Uterus (tissue), 2 donors: Measurements from ENCODE around the gene LPP.

ENCODE experiments used
- POLR2A ChIP-seq, 2 donors: fragments of 450-650 bp; IDR thresholded peaks; one replicate each; pipeline ENCODE4 v1.6.1; 2016; ENCODE audit warnings: antibody characterized with exemption in 2 of 2, mild to moderate bottlenecking in 1 of 2, moderate library complexity in 1 of 2
- TF ChIP-seq, protein P1 (sequence below), 4 experiments: fragments of 200-600 bp in 2 of 4; fragments of 450-650 bp in 2 of 4; sonication (generic) in 2 of 4; IDR thresholded peaks; one replicate each; pipeline ENCODE4 v1.5.1; 2016 to 2019; ENCODE audit warnings: antibody characterized with exemption in 4 of 4, mild to moderate bottlenecking in 2 of 4, moderate library complexity in 1 of 4

DNA sequence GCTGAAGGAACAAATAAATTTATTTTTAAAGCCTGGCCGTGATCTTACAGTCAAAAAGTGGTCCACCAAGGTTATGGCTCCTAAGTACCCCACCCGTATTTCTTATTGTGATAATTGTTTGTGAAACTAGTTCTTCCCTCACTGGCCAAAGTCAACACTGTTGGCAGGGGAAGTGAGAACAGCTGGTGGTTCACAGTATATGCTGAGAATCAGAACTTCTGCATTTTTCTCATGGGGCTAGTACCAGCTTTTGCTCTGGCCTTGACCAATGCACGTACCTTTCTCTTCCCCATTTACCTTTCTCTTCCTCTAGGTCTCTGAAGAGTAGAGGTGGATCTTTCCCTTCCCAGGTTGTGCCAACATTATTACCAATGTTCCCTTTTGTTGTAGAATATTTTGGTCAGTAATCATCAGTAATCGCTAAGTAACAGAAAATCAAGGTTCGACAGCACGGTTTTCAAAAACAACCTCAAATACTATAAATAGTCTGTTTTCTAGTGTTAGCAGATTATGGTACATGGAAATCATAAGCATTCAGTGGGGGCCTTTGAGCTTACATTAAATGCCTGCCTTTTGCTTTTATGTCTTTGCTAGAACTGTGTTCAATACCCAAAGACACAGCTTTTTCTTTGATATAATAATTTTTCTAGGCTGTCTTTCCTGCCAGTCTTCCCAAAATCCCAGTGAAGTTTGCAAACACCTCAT lies 268.0 kb downstream of the LPP start:
- TF ChIP-seq, protein P1, sequence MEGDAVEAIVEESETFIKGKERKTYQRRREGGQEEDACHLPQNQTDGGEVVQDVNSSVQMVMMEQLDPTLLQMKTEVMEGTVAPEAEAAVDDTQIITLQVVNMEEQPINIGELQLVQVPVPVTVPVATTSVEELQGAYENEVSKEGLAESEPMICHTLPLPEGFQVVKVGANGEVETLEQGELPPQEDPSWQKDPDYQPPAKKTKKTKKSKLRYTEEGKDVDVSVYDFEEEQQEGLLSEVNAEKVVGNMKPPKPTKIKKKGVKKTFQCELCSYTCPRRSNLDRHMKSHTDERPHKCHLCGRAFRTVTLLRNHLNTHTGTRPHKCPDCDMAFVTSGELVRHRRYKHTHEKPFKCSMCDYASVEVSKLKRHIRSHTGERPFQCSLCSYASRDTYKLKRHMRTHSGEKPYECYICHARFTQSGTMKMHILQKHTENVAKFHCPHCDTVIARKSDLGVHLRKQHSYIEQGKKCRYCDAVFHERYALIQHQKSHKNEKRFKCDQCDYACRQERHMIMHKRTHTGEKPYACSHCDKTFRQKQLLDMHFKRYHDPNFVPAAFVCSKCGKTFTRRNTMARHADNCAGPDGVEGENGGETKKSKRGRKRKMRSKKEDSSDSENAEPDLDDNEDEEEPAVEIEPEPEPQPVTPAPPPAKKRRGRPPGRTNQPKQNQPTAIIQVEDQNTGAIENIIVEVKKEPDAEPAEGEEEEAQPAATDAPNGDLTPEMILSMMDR (IDR thresholded peaks at IDR 0.05) = no peak
- TF ChIP-seq POLR2A (IDR thresholded peaks at IDR 0.05) = no peak
